Measurements from ENCODE around the gene USP17L30.
"Not testable (repeated sequence)": the region's sequence is repeated elsewhere in the genome, so short reads cannot be mapped to it uniquely, and the experiment has no call there.

USP17L30 gene, protein sequence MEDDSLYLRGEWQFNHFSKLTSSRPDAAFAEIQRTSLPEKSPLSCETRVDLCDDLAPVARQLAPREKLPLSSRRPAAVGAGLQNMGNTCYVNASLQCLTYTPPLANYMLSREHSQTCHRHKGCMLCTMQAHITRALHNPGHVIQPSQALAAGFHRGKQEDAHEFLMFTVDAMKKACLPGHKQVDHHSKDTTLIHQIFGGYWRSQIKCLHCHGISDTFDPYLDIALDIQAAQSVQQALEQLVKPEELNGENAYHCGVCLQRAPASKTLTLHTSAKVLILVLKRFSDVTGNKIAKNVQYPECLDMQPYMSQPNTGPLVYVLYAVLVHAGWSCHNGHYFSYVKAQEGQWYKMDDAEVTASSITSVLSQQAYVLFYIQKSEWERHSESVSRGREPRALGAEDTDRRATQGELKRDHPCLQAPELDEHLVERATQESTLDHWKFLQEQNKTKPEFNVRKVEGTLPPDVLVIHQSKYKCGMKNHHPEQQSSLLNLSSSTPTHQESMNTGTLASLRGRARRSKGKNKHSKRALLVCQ

DNA sequence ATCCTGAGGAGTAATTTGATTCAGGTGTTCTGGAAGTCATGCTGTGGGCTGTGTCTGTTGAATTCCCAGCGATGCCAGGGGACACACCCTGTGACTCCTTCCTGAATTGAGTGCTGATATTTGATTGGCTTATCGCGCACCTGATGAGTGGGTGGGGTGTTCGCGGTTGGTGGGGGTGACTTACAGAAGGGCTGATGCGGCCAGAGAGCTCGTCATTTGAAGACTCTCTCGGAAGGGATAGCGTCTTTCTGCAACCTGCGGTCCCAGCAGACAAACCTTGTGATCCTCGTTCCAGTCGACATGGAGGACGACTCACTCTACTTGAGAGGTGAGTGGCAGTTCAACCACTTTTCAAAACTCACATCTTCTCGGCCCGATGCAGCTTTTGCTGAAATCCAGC lies at the start of gene USP17L30:
Gene USP17L30, plus strand, starts transcription at position 301 of the 400 bp plus-strand sequence. Its CDS starts 0 bp downstream, at position 301.
- not testable (repeated sequence) for FAIRE-seq

GRCh38 chr4:9324191-9324590 lies 38.7 kb upstream of the USP17L30 start:
- not testable (repeated sequence) for FAIRE-seq

- not testable (repeated sequence) for FAIRE-seq
Observed at GRCh38 chr4:9324865-9325264, 38.1 kb upstream of the USP17L30 start, which contains the start of gene USP17L24. Gene USP17L24, plus strand, starts transcription at chr4:9325165. Its CDS starts 0 bp downstream, at chr4:9325165.

- FAIRE-seq = not testable (repeated sequence)
Observed at GRCh38 chr4:9329611-9330010, 33.3 kb upstream of the USP17L30 start, which contains the start of gene USP17L25. Gene USP17L25, plus strand, starts transcription at chr4:9329911. Its CDS starts 0 bp downstream, at chr4:9329911.

DNA sequence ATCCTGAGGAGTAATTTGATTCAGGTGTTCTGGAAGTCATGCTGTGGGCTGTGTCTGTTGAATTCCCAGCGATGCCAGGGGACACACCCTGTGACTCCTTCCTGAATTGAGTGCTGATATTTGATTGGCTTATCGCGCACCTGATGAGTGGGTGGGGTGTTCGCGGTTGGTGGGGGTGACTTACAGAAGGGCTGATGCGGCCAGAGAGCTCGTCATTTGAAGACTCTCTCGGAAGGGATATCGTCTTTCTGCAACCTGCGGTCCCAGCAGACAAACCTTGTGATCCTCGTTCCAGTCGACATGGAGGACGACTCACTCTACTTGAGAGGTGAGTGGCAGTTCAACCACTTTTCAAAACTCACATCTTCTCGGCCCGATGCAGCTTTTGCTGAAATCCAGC lies 28.6 kb upstream of the USP17L30 start, which contains the start of gene USP17L26:
Gene USP17L26, plus strand, starts transcription at position 301 of the 400 bp plus-strand sequence. Its CDS starts 0 bp downstream, at position 301.
- not testable (repeated sequence) for FAIRE-seq

DNA sequence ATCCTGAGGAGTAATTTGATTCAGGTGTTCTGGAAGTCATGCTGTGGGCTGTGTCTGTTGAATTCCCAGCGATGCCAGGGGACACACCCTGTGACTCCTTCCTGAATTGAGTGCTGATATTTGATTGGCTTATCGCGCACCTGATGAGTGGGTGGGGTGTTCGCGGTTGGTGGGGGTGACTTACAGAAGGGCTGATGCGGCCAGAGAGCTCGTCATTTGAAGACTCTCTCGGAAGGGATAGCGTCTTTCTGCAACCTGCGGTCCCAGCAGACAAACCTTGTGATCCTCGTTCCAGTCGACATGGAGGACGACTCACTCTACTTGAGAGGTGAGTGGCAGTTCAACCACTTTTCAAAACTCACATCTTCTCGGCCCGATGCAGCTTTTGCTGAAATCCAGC lies 23.8 kb upstream of the USP17L30 start, which contains the start of gene USP17L5:
Gene USP17L5, plus strand, starts transcription at position 301 of the 400 bp plus-strand sequence. Its CDS starts 0 bp downstream, at position 301.
- FAIRE-seq = not testable (repeated sequence)

- not testable (repeated sequence) for FAIRE-seq
Observed at GRCh38 chr4:9343848-9344247, 19.1 kb upstream of the USP17L30 start, which contains the start of gene USP17L27. Gene USP17L27, plus strand, starts transcription at chr4:9344148. Its CDS starts 0 bp downstream, at chr4:9344148.

DNA sequence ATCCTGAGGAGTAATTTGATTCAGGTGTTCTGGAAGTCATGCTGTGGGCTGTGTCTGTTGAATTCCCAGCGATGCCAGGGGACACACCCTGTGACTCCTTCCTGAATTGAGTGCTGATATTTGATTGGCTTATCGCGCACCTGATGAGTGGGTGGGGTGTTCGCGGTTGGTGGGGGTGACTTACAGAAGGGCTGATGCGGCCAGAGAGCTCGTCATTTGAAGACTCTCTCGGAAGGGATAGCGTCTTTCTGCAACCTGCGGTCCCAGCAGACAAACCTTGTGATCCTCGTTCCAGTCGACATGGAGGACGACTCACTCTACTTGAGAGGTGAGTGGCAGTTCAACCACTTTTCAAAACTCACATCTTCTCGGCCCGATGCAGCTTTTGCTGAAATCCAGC lies 14.3 kb upstream of the USP17L30 start, which contains the start of gene USP17L28:
Gene USP17L28, plus strand, starts transcription at position 301 of the 400 bp plus-strand sequence. Its CDS starts 0 bp downstream, at position 301.
- not testable (repeated sequence) for FAIRE-seq

GRCh38 chr4:9350866-9351265 lies 12.1 kb upstream of the USP17L30 start:
- FAIRE-seq = not testable (repeated sequence)

DNA sequence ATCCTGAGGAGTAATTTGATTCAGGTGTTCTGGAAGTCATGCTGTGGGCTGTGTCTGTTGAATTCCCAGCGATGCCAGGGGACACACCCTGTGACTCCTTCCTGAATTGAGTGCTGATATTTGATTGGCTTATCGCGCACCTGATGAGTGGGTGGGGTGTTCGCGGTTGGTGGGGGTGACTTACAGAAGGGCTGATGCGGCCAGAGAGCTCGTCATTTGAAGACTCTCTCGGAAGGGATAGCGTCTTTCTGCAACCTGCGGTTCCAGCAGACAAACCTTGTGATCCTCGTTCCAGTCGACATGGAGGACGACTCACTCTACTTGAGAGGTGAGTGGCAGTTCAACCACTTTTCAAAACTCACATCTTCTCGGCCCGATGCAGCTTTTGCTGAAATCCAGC lies 9.6 kb upstream of the USP17L30 start, which contains the start of gene USP17L29:
Gene USP17L29, plus strand, starts transcription at position 301 of the 400 bp plus-strand sequence. Its CDS starts 0 bp downstream, at position 301.
- FAIRE-seq = not testable (repeated sequence)

- not testable (repeated sequence) for FAIRE-seq
Observed at GRCh38 chr4:9379881-9380280, 17.0 kb downstream of the USP17L30 start.

- peak; percentile 54 for FAIRE-seq
Observed at GRCh38 chr4:9381012-9381534, 18.1 kb downstream of the USP17L30 start.

GRCh38 chr4:9384126-9384525 lies 21.2 kb downstream of the USP17L30 start:
- no peak for FAIRE-seq

- not testable (repeated sequence) for FAIRE-seq
Observed at GRCh38 chr4:9389001-9389400, 26.1 kb downstream of the USP17L30 start.

- not testable (repeated sequence) for FAIRE-seq
Observed at GRCh38 chr4:9405774-9406173, 42.8 kb downstream of the USP17L30 start.

GRCh38 chr4:9406491-9406890 lies 43.6 kb downstream of the USP17L30 start:
- FAIRE-seq = not testable (repeated sequence)

DNA sequence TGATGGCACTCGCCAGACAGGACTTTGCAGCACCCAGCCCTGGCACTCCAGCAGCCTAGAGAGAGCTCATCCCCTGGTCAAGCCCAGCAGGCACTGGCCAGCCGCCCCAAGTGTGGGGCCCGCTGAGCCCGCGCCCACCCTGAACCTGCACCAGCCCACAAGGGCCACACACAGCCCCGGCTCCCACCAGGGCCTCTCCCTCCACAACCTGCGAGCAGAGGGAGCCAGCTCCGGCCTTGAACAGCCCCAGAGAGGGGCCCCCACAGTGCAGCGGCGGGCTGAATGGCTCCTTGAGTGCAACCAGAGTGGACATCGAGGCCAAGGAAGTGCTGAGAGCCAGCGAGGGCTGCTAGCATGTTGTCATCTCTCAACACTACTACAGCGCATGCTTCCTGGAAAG lies 46.9 kb downstream of the USP17L30 start:
- no peak for FAIRE-seq

Data from endometrium (tissue), 2 donors.